Skeletal muscle cell (primary cell): ENCODE results near the gene OXCT1.
"Not testable (repeated sequence)": the region's sequence is repeated elsewhere in the genome, so short reads cannot be mapped to it uniquely, and the experiment has no call there.

ENCODE experiments used
- DNase-seq: peaks from one replicate; pipeline ENCODE4 v3.0.0-alpha.2; 2010; ENCODE audit warnings: low read depth
- H3K4me3 ChIP-seq: 2 replicates; pipeline ENCODE4 v1.5.1; 2011; ENCODE audit warnings: low read depth, mild to moderate bottlenecking, control low read depth, low read length, moderate library complexity

Gene OXCT1

GRCh38 chr5:41876678-41877077, 6.5 kb upstream of the OXCT1 start:
- no peak for DNase-seq
- no peak overlapping the region for H3K4me3 ChIP-seq

- H3K4me3 ChIP-seq, result no peak overlapping the region
- no peak for DNase-seq
Measured at GRCh38 chr5:41875121-41875520, 4.9 kb upstream of the OXCT1 start.

- DNase-seq, result no peak
- H3K4me3 ChIP-seq, result no peak overlapping the region
Measured at GRCh38 chr5:41874512-41875060, 4.4 kb upstream of the OXCT1 start.

- H3K4me3 ChIP-seq, result no peak overlapping the region
- DNase-seq, result peak; percentile 30
Measured at GRCh38 chr5:41871852-41872251, 1.6 kb upstream of the OXCT1 start.

GRCh38 chr5:41870627-41871048, 413 bp upstream of the OXCT1 start:
- H3K4me3 ChIP-seq, result peak overlapping the region; percentile 91
- DNase-seq, result no peak

- peak overlapping the region; percentile 91 for H3K4me3 ChIP-seq
- DNase-seq, result no peak
Measured at GRCh38 chr5:41869151-41869723, 988 bp downstream of the OXCT1 start.

GRCh38 chr5:41863871-41864486, 6.2 kb downstream of the OXCT1 start:
- H3K4me3 ChIP-seq, result no peak overlapping the region
- peak; percentile 19 for DNase-seq

GRCh38 chr5:41858890-41859289, 11.3 kb downstream of the OXCT1 start:
- no peak for DNase-seq
- H3K4me3 ChIP-seq, result no peak overlapping the region

GRCh38 chr5:41857989-41858388, 12.2 kb downstream of the OXCT1 start:
- no peak for DNase-seq
- H3K4me3 ChIP-seq, result no peak overlapping the region

- DNase-seq, result no peak
Measured at GRCh38 chr5:41856644-41857491, 13.4 kb downstream of the OXCT1 start.

GRCh38 chr5:41852293-41852692, 17.9 kb downstream of the OXCT1 start:
- DNase-seq, result no peak
- no peak overlapping the region for H3K4me3 ChIP-seq

More at GRCh38 chr5:41856644-41857491, 13.4 kb downstream of the OXCT1 start:
- H3K4me3 ChIP-seq, result no peak overlapping the region

- no peak for DNase-seq
- H3K4me3 ChIP-seq, result no peak overlapping the region
Measured at GRCh38 chr5:41851116-41851515, 19.1 kb downstream of the OXCT1 start.

- H3K4me3 ChIP-seq, result no peak overlapping the region
- no peak for DNase-seq
Measured at GRCh38 chr5:41848983-41849382, 21.2 kb downstream of the OXCT1 start.

- H3K4me3 ChIP-seq, DNase-seq: not testable (repeated sequence)
Measured at GRCh38 chr5:41845751-41846150, 24.5 kb downstream of the OXCT1 start.

GRCh38 chr5:41844502-41844901, 25.7 kb downstream of the OXCT1 start:
- DNase-seq, result no peak
- H3K4me3 ChIP-seq, result no peak overlapping the region

GRCh38 chr5:41843456-41844370, 26.5 kb downstream of the OXCT1 start:
- H3K4me3 ChIP-seq, result no peak overlapping the region
- peak; percentile 29 for DNase-seq

- H3K4me3 ChIP-seq, result no peak overlapping the region
- no peak for DNase-seq
Measured at GRCh38 chr5:41842777-41843176, 27.4 kb downstream of the OXCT1 start.

- no peak overlapping the region for H3K4me3 ChIP-seq
Measured at GRCh38 chr5:41841325-41841724, 28.9 kb downstream of the OXCT1 start.

GRCh38 chr5:41840251-41840650, 30.0 kb downstream of the OXCT1 start:
- no peak for DNase-seq
- H3K4me3 ChIP-seq, result no peak overlapping the region

More at GRCh38 chr5:41841325-41841724, 28.9 kb downstream of the OXCT1 start:
- no peak for DNase-seq
